Cardiac muscle cell (in vitro differentiated cells and primary cell): ENCODE results near the gene LCN6. TPM values are rescaled to one million over a fixed set of nuclear protein-coding genes. Genes with fewer than 3 reads are reported as not detected.
"Not testable (repeated sequence)": the region's sequence is repeated elsewhere in the genome, so short reads cannot be mapped to it uniquely, and the experiment has no call there.

ENCODE experiments used
- DNase-seq, 2 donors: peaks; one replicate each; pipeline versions ENCODE4 v3.0.0 to v3.0.0-alpha.2; 2010 to 2017; ENCODE audit warnings: low read depth in 1 of 2, low spot score in 1 of 2
- H3K27ac ChIP-seq: fragments of 200-600 bp; sonication (generic); 2 replicates; pipeline ENCODE4 v1.5.1; 2016
- H3K27me3 ChIP-seq: fragments of 200-600 bp; sonication (generic); 2 replicates; pipeline ENCODE4 v1.6.0; 2016; ENCODE audit warnings: control low read depth
- H3K36me3 ChIP-seq: fragments of 200-600 bp; sonication (generic); 2 replicates; pipeline ENCODE4 v1.5.1; 2016; ENCODE audit warnings: control low read depth
- H3K4me1 ChIP-seq: fragments of 200-600 bp; sonication (generic); 2 replicates; pipeline ENCODE4 v1.8.1; 2017; ENCODE audit warnings: low read depth, mild to moderate bottlenecking, mixed run types
- H3K4me3 ChIP-seq: fragments of 200-600 bp; sonication (generic); 2 replicates; pipeline ENCODE4 v1.5.1; 2016; ENCODE audit warnings: mild to moderate bottlenecking
- H3K9me3 ChIP-seq: fragments of 200-600 bp; sonication (generic); 2 replicates; pipeline ENCODE4 v1.5.1; 2017; ENCODE audit warnings: low read depth, mild to moderate bottlenecking, control low read depth
- CTCF ChIP-seq: IDR thresholded peaks from 2 replicates; pipeline ENCODE4 v1.5.1; 2012; ENCODE audit warnings: low read depth, mild to moderate bottlenecking, low read length
- polyA plus RNA-seq: library from polyadenylated mRNA; unstranded; fragments of >200 nt; fragmentation: Nextera tagmentation; extraction: Ambion mirVana; gene quantifications from 2 replicates; pipeline ENCODE4 v1.2.1, GENCODE V29; 2016
- total RNA-seq: library from RNA; depleted of rRNA; stranded (reverse); fragments of >200 nt; gene quantifications from 2 replicates; pipeline ENCODE4 v1.2.3, GENCODE V29; 2016

LCN6 gene
- total and polyA plus RNA-seq, 2 experiments from 2014 or later, result not detected

GRCh38 chr9:136714096-136714892 is 34.0 kb downstream of the LCN6 start:
- Histone ChIP-seq H3K9me3 (no peaks in the 10 kb centered on the region), H3K4me3 (no peak overlapping the region), H3K27ac (no peak overlapping the region), H3K27me3 (no peaks in the 10 kb centered on the region), H3K36me3 (peaks cover 2% of the 10 kb centered on the region), H3K4me1 (peaks cover 6% of the 10 kb centered on the region)
- TF ChIP-seq CTCF, result no peak
- no peak for DNase-seq

GRCh38 chr9:136713550-136713949 is 34.8 kb downstream of the LCN6 start:
- Histone ChIP-seq H3K4me3 (peak overlapping the region; percentile 88), H3K27me3 (no peaks in the 10 kb centered on the region), H3K36me3 (peaks cover 2% of the 10 kb centered on the region), H3K4me1 (peaks cover 6% of the 10 kb centered on the region), H3K9me3 (no peaks in the 10 kb centered on the region), H3K27ac (no peak overlapping the region)
- no peak for DNase-seq
- TF ChIP-seq CTCF, result no peak

GRCh38 chr9:136712690-136713544 is 35.4 kb downstream of the LCN6 start:
- Histone ChIP-seq H3K4me3 (peak overlapping the region; percentile 88), H3K36me3 (peaks cover 2% of the 10 kb centered on the region), H3K9me3 (no peaks in the 10 kb centered on the region), H3K27ac (peak overlapping the region; percentile 54), H3K27me3 (no peaks in the 10 kb centered on the region), H3K4me1 (peaks cover 10% of the 10 kb centered on the region)
- peak in 1 of 2 donors; percentile 44 for DNase-seq
- no peak for TF ChIP-seq CTCF

GRCh38 chr9:136711751-136712689 is 36.3 kb downstream of the LCN6 start, which contains the start of gene DIPK1B:
TSS of gene DIPK1B (plus strand) at chr9:136712572. CDS start at chr9:136712666, 94 bp downstream.
- Histone ChIP-seq H3K27me3 (no peaks in the 10 kb centered on the region), H3K27ac (peak within 1 kb of the TSS; percentile 54), H3K36me3 (peaks cover 2% of the 10 kb centered on the region), H3K4me1 (peaks cover 10% of the 10 kb centered on the region), H3K4me3 (peak within 1 kb of the TSS; percentile 88), H3K9me3 (no peaks in the 10 kb centered on the region)
- DNase-seq, result peak in 1 of 2 donors; percentile 80
- TF ChIP-seq CTCF, result no peak

DNA sequence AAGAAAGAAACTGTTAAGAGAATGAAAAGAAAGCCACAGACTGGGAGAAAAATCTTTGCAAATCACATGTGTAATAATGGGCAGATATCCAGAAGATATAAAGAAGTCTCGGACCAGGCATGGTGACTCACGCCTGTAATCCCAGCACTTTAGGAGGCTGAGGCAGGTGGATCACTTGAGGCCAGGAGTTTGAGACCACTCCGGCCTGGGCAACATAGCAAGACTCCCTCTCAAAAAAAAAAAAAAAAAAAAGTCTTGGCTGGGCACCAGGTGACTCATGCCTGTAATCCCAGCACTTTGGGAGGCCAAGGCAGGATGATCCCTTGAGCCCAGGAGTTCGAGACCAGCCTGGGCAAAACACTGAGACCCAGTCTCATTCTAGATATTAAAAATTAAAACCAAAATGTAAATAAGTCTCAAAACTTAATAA is 37.1 kb downstream of the LCN6 start:
- H3K27ac ChIP-seq, H3K4me1 ChIP-seq, H3K27me3 ChIP-seq, H3K36me3 ChIP-seq, H3K9me3 ChIP-seq, DNase-seq: not testable (repeated sequence)
- peak overlapping the region; percentile 41 for H3K4me3 ChIP-seq
